ENCODE measurements around the gene SYNE3.

SYNE3 gene

DNA sequence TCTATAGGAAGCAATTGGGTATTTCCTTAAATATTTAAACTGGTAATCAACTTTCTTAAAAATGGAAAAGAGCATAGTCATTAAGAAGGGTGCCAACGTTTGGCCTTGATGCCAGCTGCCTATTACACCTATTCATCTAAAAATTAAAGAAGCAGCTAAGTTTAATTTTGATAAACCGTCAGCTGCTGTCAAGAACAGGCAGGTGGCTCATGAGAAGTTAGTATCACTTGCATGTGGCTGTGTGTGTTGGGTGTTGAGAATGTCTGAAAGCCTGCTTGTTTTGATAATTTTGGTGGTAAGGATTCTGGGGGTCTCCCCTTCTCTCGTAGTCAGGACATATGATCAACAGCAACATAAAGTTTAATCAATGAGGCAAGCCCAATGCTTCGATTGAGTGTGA is 24.9 kb upstream of the SYNE3 start:
- no peak for DNase-seq (ENCODE audit: low spot score)

DNA sequence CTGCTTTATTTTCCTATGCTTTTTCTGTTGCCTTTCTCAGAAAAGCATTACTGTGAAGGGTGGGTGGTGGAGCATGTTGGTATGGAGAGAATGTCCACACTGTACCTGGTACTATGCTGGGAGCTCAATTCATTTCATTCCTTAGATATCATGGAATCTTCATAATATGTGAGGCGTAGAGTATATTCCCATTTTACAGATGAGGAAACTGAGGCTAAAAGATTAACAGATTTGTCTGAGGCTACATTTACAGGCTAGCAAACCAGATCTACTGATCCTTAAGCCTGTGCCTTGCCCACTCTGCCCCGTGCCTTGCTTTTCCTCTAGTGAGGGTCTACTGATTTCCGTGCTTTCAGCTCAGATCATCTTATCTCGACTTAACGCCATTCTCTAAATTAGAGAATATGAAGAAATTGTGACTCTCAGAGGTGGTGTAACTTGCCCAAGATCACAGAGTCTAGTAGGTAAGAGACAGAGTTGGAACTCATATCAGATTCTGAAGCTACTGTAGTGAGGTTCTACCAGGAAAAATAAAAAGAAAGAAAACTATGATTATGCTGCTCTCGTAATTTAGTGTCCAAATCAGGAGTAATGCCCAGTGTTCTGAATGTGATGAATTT is 23.9 kb upstream of the SYNE3 start:
- DNase-seq (ENCODE audit: low spot score) = no peak

DNA sequence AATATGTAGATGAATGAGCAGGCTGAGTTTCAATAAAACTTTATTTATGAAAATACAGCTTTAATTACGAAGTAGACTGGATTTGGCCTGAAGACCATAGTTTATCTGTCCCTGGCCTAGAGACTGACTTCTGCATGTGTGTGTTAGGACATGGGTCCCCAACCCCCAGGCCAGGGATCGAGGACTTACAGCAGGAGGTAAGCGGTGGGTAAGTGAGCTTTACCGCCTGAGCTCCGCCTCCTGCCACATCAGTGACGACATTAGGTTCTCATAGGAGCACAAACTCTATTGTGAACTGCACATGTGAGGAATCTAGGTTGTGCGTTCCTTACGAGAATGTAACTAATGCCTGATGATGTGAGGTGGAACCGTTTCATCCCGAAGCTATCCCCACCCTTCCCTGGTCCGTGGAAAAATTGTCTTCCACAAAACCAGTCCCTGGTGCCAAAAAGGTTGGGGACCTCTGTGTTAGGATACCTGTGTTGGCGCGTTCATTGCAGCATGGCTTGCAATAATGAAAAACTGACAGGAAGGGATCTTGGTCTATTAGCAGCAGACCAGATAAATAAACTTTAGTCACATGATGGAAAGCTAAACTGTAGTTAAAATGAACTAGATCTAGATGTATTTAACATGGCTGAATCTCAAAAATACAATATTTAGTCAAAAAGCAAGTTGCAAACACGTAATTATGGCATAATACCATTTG is 22.5 kb upstream of the SYNE3 start:
- DNase-seq (ENCODE audit: low spot score) = no peak

DNA sequence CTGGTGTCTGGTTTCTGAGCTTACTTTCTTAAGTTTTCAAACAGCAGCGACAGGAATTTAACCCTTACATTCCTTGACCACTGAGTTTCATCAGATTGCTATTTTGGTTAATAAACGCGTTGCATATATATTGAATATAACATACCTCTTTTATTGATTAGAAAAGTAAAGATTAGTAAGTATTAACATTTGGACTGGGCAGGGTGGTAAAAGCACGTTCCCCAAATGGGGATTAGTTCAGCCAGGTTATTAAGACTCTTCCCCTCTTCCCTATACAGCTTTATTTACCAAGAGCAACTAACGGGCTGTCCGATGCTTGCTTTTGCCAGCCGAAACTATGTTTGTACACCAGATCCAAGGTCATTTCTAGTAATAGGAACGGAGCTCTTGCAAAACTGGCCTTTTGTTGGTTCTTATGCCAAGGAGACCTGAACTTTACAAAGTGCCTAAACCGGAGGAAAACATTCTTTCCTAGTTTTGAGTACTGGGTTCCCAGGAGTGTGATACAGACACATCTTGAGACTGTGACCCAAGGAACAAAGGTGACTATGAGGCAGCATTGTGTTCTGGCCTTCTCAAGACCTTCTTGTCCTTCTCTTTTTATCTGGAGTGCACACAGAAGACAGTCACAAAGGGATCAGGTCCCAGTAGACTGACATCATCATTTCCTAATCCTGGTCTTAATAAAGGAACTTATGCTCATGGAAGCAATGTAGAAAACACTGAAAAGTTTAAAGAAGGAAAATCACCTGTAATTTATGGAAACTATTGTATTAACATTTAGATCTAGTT is 21.0 kb upstream of the SYNE3 start:
- DNase-seq (ENCODE audit: low spot score) = no peak

DNA sequence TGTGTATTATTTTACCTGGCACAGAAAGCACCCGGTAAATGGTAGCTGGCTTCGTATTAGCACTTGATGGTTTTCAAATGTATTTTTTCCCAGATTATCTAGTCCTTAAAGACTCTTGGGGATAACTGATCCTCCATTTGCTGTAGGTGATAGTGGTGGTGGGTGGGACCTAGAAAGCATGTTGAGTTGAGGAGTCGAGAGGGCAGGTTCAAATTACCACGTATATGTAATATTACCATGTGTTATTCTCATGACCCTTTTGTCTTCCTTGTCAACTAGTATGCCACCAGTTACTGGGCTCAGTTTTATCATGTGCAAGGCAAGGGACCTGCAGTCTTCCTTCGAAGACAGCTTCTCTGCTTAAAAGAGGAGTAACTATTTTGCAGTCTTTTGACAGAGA is 20.2 kb upstream of the SYNE3 start:
- DNase-seq (ENCODE audit: low spot score) = no peak

DNA sequence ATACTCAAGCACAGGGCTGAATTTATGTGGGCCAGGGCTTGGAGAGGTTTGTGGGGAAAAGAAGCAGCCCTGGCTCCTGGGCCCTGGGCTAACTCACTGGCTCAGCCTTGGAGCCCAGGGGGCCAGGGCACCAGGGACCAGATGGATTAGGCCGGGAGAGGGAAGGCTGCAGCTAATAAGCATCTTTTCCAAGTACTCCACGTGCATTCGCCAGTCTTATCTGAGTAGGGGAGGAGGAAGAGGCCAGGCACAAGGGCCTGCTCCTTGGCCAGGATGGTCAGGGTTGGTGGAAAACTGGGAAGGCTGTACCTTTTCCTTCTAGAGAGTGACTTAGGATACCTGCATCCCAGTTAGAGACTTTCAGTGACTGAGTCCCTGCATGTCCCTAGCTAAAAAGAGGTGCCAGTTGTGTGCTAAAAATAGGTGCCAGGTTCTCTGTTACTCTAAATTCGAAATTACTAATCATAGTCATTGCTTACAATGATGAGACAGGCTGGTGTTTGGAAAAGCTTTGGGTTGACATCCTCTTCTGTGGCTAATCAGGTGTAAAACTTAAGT is 19.7 kb upstream of the SYNE3 start:
- no peak for DNase-seq (ENCODE audit: low spot score)

DNA sequence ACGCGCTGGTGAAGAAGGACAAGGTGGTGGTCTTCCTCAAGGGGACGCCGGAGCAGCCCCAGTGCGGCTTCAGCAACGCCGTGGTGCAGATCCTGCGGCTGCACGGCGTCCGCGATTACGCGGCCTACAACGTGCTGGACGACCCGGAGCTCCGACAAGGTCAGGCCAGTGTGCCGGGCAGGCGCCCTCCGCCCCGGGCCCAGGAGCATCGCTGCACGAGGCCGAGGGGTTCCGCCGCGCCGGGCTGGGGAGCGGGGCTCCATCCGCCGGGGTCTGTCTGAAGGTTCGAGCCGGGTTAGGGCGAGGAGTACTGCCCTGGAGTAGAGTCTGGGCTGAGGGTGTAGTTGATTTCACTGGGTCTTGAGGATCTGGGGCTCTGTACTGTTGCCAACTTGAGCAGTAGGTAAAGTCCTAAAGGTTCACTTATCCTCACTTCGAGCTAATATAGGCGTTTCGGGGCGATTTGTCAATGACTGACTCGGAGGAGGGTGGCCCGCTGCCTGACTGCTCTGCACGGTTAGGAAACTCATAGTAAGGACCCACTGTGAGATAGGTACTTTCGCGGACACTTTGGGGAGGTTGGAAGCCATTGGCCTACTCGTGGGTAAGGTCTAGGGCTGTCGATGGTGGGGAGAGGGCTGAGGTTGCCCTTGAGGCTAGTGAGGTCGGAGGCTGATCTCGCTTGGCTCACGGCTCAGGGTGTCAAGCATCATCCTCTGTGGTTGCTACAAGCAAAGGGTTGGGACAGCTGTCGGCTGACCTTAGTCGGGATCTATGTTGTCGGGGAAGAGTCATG is 19.0 kb upstream of the SYNE3 start:
- no peak for DNase-seq (ENCODE audit: low spot score)

DNA sequence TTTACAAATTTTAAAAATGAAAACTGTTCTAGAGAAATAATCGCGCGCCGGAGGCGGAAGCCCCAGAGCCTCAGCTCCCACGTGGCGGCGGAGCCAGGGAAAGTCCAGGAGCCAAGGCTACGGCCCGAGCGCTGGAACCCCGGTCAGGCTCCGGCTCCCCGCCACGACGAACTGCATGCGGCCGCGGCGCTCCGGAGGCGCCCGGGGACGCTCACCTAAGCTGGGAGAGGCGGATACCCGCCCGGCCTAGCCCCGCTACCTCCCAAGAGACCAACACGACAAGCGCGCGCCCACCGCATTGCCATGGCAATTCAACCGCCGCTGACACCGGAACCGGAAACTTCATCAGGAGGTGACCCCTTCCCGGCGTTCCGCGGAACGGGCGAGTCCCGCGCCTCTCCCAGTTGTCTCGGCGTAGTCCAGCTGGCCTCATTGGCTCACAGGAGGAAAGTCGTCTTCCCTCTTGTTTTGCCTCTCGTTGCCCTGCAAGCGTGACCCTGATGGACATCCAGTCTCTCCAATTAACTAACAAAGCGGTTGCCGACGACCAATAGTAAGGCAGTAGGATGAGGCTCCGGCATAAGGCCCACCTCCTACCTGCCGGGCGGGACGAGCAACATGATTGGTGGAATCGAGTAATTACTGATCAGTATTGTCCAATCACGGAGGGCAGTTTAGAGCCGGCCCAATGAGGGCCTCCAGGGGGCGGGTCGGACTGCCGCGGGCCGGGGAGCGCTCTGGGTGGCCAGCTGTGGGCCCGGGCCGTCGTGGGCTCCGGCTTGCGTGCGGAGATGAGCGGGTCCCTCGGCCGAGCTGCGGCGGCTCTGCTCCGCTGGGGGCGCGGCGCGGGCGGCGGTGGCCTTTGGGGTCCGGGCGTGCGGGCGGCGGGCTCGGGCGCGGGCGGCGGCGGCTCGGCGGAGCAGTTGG is 18.1 kb upstream of the SYNE3 start, which contains the start of gene GLRX5:
Gene GLRX5 (plus strand): TSS at position 752 of the 927 bp plus-strand sequence. CDS start 40 bp downstream, at position 792.
- DNase-seq (ENCODE audit: low spot score) = peak; percentile 99

DNA sequence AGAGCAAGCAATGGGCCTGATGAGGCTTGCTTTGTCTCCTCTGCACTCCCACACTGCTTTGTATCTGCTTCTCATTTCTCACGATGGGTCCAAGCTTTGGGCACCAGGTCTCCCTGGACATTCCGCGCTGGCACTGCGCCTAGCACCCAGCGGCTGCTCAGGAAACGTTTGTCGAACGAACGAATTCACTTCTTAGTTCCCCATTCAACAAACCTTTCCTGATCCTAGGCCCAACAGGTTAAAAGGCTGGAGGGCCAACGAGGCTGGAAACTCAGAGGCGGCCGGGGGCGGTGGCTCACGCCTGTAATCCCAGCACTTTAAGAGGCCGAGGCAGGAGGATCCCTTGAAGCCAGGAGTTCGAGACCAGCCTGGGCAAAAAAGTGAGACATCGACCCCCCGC is 17.4 kb upstream of the SYNE3 start:
- no peak for DNase-seq (ENCODE audit: low spot score)

DNA sequence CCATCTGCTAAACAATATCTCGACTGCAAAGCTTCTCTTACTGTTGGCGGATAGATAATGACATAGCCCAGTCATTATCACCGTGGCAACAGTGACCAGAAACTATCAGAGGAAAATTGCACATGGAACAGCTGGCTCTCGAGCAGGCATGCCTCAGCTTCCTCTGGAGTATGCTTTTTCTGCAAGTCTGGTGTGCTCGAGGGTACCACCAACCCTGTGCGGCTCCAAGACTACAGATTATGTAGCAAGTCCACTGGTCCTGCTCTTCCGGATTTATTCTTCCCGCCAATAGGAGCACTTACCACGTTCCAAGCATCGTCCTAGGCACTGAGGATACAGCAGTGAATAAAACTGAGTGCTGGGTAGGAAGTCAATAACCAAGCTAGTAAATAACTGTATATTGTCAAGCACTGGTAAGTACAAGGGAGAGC is 17.0 kb upstream of the SYNE3 start:
- DNase-seq (ENCODE audit: low spot score) = no peak

DNA sequence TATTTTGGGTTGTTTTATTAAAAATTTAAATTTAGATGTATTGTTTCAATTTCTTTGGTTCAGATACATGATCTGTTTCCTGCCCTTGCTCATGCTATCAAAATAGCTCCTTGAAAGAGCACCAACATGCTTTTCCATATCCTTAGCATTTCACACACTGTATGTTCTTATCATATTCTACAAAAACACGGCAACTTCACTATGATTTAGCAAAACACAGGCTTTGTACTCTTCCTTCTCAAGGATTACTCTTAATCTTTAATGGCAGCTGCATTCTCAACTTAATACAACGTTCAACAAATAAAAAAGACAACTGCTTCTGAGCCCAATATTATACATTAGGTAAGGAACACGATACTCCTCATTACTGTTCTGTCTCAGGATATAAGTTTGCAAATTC is 15.5 kb upstream of the SYNE3 start:
- DNase-seq (ENCODE audit: low spot score) = no peak

DNA sequence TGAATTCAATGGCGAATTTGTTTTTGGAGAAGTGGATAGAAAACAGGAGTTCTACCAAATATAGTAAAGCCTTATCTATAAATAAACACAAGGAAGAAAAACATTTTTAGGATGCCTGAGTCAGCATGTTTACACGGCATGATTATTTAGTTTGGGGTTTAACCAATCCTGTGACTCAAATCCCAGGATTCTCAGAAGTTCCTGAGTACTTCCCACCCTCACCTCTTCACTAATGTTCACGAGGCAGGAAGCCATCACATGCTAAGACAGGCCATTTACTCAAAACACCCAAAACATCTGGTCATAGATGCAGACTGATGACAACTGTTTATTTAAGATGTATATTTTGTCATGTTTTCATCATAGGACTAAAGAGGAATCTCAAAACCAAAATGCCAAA is 15.0 kb upstream of the SYNE3 start:
- no peak for DNase-seq (ENCODE audit: low spot score)

DNA sequence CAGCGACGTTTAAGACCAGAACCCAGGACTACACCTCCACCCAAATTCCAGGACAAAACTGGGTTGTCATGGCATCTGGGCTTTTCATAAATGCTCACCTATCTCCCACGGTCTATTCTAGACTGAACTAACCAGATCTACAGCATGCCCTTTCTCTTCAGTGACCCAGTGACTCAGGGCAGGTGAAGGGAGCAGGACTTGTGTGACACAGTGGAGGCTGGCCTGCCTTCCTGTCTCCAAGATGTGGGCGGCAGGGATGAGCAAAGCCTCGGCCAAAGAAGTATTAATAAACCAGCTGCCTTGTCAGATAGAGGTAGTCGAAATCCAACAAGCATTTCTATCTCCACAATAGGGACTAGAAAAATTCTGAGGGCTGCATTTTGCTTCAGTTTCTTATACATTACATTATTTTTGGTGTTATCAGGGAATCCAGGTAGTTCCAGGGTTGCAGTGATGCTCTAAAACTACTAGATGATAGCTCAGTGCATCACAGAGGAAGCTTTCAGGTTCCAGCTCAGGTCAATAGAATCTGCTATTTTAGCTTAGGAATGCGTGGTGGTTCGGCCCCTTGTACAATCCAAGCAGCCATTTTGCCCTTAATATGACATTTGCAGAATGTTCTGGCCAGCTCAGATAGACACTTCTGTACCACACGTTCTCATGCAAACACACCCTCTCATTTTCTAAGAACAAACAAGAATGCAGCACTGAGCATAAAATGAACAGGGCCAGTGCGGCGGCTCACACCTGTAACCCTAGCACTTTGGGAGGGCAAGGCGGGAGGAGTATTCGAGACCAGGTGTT is 14.2 kb upstream of the SYNE3 start:
- no peak for DNase-seq (ENCODE audit: low spot score)

DNA sequence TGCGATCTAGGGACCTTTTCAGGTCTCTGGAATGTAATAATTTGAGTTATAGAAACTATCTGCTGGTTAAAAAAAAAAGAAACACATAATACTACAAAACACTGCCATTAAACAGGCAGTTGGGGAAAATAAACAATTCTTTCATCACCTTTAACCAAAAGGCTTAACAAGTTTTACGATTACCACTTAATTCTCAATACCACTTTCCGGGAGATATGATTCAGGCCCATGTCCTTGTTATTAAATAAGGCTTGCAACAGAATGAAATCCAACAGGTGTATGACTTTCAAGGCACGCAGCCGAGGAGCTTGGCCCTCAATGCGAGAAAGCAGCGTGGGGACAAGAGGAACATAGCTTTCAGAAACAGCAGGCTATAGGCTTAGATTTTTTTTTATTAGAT is 12.8 kb upstream of the SYNE3 start:
- DNase-seq (ENCODE audit: low spot score) = no peak

DNA sequence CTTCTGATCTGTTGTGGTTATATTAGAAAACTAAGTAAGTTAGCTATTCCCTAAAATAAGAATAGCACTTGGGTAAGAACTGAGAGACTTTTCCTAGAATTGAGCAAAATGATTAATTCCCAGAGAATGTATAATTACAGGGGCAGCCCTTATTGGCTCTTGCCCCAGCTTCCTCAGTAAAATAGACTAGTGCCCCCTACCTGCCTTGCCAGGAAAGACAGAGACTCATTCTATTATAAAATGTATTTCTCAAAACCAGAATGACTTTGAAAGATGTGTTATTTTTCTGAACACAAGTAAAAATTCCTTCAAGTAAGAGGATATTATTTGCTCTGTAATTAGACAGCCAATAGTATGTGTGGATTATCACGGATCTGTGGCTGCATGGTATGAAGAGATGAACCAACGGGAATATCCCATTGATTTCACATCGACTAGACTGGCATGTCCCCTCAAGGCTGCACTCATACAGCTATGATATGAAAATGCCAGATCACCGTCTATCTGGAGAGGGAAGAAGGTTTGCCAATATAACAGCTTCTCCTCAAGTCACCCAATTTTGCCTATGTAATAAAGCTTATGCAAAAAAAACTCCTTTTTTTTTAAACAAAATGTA is 11.0 kb upstream of the SYNE3 start:
- no peak for DNase-seq (ENCODE audit: low spot score)

DNA sequence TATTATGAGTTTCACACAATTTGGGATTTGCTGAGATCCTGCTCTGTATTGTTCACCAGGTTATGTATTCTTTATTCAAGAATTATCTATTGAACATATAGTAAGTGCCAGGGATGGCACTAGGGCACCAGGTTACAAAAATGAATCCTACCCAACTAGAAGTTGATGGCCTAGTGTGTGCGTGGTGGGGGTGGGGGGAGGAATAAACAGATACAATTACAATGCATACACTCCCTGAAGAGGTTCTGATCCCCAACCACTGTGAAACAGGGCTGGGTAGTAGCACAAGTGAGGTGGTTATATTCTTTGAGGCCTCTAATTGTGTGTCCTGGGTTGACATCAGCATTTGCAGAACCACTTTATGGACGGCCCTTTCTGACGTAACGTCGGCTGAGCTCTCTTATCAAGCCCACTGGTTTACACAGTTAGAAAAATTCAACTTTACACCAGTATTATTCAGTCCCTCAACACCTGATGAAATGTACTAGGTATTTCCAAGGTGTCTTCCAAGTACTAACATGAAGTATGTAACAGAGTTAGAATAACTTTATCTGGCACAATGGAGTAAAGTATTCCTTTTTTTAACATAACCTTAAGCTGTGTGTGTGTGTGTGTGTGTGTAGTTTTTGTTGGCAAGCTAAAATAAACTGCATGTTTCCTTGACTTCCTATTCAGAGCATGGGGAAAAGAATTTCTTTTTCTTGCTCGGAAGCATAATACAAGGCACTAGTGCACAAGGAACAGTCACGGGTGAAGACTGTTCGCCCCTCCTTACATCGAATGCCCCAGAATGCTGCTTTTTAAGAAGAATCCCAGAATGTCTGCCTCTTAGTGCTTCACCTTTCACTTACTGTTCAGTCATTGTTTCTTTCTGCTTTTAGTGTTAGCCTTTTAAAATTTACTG is 10.3 kb upstream of the SYNE3 start:
- no peak for DNase-seq (ENCODE audit: low spot score)

DNA sequence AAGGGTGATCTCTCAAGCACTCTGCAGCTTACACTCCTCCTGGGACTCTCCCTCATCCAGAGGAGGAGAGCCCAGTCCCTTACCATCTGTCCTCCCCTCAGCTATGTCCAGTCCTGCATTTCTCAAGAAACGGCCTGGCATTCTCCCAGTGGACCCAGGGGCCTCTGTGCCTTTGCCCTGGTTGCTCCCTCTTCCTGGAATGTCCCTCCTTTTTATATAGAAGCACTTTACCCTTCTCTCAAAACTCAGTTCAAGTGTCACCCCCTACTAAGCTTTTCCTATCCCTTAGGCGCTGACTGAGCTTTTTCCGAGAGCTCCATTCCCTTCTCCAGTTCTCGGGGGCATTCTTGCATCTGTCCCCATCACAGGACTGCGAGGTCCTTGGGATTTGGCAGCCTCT is 9.5 kb upstream of the SYNE3 start:
- DNase-seq (ENCODE audit: low spot score) = no peak

DNA sequence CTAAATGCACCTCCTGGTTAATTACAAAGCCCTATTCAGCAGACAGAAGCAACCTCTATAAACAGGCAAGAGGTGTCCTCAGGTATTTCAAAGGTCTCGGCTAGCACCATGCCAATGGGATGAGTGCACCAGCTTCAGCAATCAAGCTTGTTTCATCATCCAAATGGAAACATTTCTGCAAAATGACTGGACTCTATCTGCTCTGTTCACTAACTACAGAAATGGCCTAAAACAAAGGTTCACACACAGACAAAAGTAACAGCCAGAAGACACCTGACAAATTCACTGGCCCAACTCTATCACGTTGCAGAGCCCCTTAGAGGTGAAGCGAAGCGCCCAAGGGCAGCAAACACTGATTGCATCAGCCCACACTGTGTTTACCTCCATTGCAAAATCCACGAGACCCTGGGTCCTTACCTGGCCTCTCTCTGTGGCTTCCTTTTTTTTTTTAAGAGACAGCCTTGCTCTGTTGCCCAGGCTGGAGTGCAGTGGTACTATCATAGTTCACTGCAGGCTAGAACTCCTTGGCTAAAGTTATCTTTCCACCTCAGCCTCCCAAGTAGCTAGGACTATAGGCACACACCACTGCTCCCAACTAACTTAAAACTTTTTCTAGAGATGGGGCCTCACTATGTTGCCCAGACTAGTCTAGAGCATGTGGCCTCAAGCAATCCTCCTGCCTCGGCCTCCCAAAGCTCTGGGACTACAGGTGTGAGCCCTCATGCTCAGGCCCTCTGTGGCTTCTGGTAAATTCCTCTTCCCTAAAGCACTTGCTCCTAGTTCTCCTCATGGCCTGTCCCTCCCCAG is 8.5 kb upstream of the SYNE3 start:
- no peak for DNase-seq (ENCODE audit: low spot score)
